H1 (cell line): ENCODE measurements around the gene SLC25A15.

Experiments used
- ASH2L ChIP-seq: fragments of 200-600, 300-600 bp; sonication (generic); IDR thresholded peaks from one replicate; pipeline ENCODE4 v1.7.1; 2017; ENCODE audit warnings: low read length
- CHD2 ChIP-seq: IDR thresholded peaks from 2 replicates; pipeline ENCODE4 v1.6.1; 2012; ENCODE audit warnings: low read length, improper control_type of control experiment
- CTCF ChIP-seq, 3 experiments: IDR thresholded peaks; 1 replicate in 2 of 3; 2 replicates in 1 of 3; pipeline versions ENCODE4 v1.5.1 to v1.6.1; 2011; ENCODE audit warnings: low read length in 3 of 3, mild to moderate bottlenecking in 3 of 3, inconsistent platforms in 2 of 3, low read depth in 1 of 3, moderate library complexity in 1 of 3; ENCODE audit not compliant: insufficient read depth in 1 of 3; ENCODE audit errors: control extremely low read depth in 1 of 3
- EP300 ChIP-seq, 2 experiments: IDR thresholded peaks; 1 replicate in 1 of 2; 2 replicates in 1 of 2; pipeline ENCODE4 v1.6.1; 2011 to 2012; ENCODE audit warnings: low read depth in 2 of 2, low read length in 2 of 2, mild to moderate bottlenecking in 2 of 2, borderline replicate concordance in 1 of 2, inconsistent platforms in 1 of 2, moderate library complexity in 1 of 2
- FOSL1 ChIP-seq: IDR thresholded peaks from 2 replicates; pipeline ENCODE4 v1.6.1; 2011; ENCODE audit warnings: mild to moderate bottlenecking, low read depth, low read length, moderate library complexity; ENCODE audit not compliant: insufficient read depth
- GABPA ChIP-seq: IDR thresholded peaks from 2 replicates; pipeline ENCODE4 v1.6.1; 2011; ENCODE audit warnings: mild to moderate bottlenecking, low read length, moderate library complexity, borderline replicate concordance; ENCODE audit not compliant: insufficient read depth
- POLR2A ChIP-seq, 2 experiments: IDR thresholded peaks; 1 replicate in 1 of 2; 2 replicates in 1 of 2; pipeline ENCODE4 v1.6.1; 2011; ENCODE audit warnings: low read depth in 2 of 2, low read length in 2 of 2, mild to moderate bottlenecking in 2 of 2; ENCODE audit errors: control extremely low read depth in 1 of 2
- RAD21 ChIP-seq, 2 experiments: IDR thresholded peaks in 1 of 2; conservative IDR thresholded peaks in 1 of 2; 2 replicates each; pipeline ENCODE4 v1.6.1; 2011; ENCODE audit warnings: low read depth in 2 of 2, low read length in 2 of 2, improper control_type of control experiment in 1 of 2, inconsistent platforms in 1 of 2, mild to moderate bottlenecking in 1 of 2, moderate library complexity in 1 of 2
- RBBP5 ChIP-seq: IDR thresholded peaks from 2 replicates; pipeline ENCODE4 v1.7.1; 2012; ENCODE audit warnings: low read depth, mild to moderate bottlenecking, inconsistent platforms, low read length, moderate library complexity, borderline replicate concordance
- RXRA ChIP-seq: IDR thresholded peaks from 2 replicates; pipeline ENCODE4 v1.6.1; 2011; ENCODE audit warnings: low read depth, mild to moderate bottlenecking, low read length, moderate library complexity; ENCODE audit not compliant: insufficient read depth
- SIN3A ChIP-seq, 2 experiments: IDR thresholded peaks in 1 of 2; conservative IDR thresholded peaks in 1 of 2; 2 replicates each; pipeline ENCODE4 v1.6.1; 2011 to 2012; ENCODE audit warnings: low read length in 2 of 2, improper control_type of control experiment in 1 of 2, low read depth in 1 of 2, mild to moderate bottlenecking in 1 of 2
- SIX5 ChIP-seq: IDR thresholded peaks from 2 replicates; pipeline ENCODE4 v1.6.1; 2011; ENCODE audit warnings: mild to moderate bottlenecking, low read depth, low read length
- TAF1 ChIP-seq: IDR thresholded peaks from 2 replicates; pipeline ENCODE4 v1.6.1; 2011; ENCODE audit warnings: mild to moderate bottlenecking, low read depth, low read length

GRCh38 chr13:40772765-40773473 is 16.5 kb upstream of the SLC25A15 start:
- TF ChIP-seq TAF1 (no peak), ASH2L (no peak), RXRA (no peak), CTCF (IDR thresholded peaks at IDR 0.05; ENCODE audit: control extremely low read depth in 1 of 3, insufficient read depth in 1 of 3, low read depth in 1 of 3, low read length in 3 of 3) (no peak), SIN3A (conservative IDR thresholded peaks at IDR 0.05 in 1 of 2, IDR thresholded peaks at IDR 0.05 in 1 of 2; ENCODE audit: low read depth in 1 of 2, low read length in 2 of 2) (no peak), FOSL1 (no peak), SIX5 (no peak), CHD2 (no peak), GABPA (no peak), RAD21 (IDR thresholded peaks at IDR 0.05 in 1 of 2, conservative IDR thresholded peaks at IDR 0.05 in 1 of 2; ENCODE audit: low read depth in 2 of 2, low read length in 2 of 2) (no peak), EP300 (IDR thresholded peaks at IDR 0.05; ENCODE audit: borderline replicate concordance in 1 of 2, low read depth in 2 of 2, low read length in 2 of 2) (no peak), POLR2A (IDR thresholded peaks at IDR 0.05; ENCODE audit: control extremely low read depth in 1 of 2, low read depth in 2 of 2, low read length in 2 of 2) (no peak), RBBP5 (no peak)
